GM18511 (cell line): ENCODE results near the gene NEMP2.

Experiments
- ATAC-seq: cut with Tn5 transposase; IDR thresholded peaks from one replicate; pipeline ENCODE4 v1.9.1; 2021; ENCODE audit warnings: mild to moderate bottlenecking, moderate library complexity; ENCODE audit not compliant: unreplicated experiment

The NEMP2 gene

DNA sequence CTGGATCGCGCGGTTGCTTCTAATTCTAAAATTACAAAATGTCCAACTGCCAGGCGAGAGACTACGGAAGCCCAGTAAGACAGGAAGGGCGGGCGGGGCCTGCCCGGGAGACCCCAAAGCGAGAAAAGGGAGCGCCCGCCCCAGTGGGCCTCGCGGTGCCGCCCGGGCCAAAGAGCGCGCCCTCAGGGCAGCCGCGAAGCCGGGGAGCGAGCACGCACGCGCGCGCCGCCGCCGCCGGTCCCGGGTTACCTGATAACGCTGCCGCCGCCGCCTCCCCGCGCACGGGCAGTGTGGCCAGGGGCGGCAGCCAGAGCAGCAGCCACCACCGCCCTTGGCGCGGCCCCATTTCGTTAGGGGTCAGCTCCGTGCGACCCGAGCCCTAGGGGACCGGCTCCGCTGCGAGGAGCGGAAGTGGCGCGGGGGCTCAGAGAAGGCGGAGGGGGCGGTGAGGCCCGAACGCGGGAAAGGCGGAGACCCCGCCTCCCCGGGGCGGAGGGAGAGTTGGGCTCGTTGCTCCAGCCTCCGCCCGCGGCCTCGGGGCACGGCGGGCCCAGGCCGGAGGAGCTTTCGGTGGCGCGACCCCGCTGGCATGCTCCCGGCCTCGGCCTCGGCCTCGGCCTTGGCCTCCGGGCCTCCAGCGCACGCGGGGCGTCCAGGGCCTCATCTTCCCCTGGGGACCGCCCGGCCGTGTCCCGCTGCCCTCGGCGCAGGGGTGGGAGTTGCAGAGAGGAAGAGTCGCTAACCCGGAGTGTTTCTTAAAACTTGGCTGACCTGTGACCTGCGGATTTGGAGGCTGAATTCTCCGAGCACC is at the start of gene NEMP2:
Gene NEMP2, minus strand, starts transcription at position 413 of the 811 bp plus-strand sequence. Its CDS starts 67 bp downstream, at position 346.
- ATAC-seq = peak; percentile 76

GRCh38 chr2:190583507-190584337 is 49.2 kb upstream of the NEMP2 start:
- peak; percentile 82 for ATAC-seq

GRCh38 chr2:190582736-190583506 is 48.4 kb upstream of the NEMP2 start:
- peak; percentile 73 for ATAC-seq

DNA sequence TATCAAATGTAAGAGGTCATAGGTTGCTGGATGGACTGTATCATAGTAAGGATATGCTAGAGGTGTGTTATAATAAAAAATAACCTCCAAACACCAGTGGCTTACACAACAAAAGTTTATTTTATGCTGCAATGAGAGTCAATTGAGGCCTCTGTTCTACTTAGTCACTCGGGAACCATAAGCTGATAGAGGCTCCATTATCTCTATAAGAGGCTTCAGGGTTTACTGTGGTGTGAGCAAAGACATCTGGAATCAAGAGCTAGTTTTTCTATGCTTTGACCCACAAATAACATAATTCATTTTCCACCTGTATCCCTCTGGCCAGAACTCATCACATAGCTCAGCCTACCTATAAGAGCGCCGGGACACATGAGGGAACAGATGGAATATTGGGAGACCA is 47.5 kb upstream of the NEMP2 start:
- no peak for ATAC-seq

DNA sequence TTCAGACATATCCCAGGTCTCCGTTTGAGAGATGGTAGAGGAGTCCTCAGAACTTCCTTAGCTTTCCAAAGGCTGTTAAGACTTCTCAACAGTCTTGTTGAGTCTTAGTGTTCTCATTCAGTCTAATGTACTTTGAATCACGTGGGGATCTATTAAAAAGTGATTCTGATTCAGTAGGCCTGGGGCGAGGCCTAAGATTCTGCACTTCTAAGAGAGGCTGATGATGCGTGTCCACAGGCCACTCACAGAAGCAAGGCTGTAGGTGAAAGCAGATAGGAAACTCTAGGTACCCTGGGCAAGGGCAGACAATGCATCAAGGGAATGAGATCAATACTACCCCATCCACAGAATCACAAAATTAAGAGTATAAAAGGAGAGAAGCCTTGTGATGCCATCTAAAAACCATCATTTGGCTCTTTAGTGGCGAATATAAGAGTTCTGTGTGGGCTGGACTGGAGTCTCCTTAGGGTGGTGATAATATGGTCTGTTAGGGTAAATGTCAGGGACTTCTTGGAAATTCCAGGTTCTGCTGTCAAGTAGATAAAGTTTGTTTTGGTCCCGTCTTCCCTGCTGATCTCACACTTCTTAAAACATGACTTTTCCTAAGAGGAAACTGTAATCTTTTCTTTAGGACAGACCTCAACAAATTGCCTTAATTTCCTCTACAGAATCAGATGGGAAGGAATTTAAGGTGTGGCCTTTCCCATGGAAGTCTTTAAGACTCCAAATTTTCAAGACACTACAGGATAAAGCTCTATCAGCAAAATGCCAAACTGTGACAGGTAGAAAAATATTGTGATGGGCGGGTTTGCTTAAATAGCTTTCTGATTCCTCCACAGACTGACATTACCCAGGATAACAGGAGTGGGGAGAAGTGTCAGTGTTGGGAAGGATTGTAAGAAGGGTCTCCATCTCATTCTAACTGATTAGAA is 45.7 kb upstream of the NEMP2 start:
- no peak for ATAC-seq

GRCh38 chr2:190579058-190579410 is 44.5 kb upstream of the NEMP2 start:
- no peak for ATAC-seq

DNA sequence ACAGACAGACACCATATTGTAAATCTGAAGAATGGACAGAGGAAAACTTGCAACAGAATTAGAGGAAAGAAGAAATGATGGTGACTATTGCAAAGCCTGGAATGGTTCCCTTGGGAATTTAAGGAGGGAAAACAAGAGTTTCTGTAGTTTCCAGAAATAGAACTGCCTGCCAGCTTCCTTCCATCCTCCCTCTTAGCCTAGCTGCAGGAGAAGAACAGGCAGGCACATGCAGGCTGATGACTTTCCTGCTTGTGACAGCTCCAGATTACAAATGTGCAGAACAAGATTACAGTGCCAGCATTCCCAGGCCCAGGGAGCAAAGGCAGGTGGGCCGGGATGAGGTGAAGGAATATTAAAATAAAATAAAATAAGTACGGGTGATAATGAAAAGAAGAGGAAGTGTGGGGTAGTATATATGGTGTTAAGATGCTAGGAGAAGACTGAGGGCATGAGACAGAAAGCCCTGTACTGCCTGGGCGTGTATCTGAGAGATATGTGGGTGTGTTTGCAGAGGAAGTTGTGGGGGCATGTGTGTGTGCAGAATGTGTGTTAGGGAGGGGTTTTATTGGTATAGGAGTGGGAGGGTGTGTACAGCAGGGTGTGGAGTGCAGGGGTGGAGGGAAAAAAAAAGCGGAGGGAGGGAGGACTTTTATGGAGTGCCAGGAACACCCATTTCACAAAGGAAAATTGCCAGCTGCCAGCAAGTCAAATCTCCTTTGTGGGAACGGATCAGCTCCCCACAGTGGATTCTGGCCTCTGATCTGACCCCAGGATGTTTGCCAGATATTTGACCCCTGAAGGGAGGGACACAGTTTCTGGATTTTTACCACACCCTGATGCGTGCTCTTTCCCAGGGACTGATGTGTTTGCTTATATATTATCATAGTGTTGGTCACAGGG is 43.9 kb upstream of the NEMP2 start:
- ATAC-seq = peak; percentile 36

DNA sequence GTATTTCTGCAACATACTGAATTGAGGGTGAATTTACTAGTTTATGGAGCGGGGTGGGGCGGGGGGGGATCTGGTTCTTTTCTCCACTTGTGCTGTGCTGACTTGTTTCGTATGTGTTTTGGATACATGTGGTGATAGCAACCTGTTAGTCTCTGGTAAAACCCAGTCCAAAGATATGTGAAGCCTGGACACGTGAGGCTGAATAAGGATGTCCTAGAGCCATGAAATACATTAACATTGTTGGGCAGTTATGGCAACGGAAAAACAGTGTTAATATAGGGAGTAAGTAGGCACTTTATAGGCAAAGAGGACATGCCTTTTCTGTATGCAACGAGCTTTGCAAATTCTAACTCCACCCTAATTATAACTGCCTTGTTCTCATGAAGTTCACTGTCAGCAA is 42.1 kb upstream of the NEMP2 start:
- ATAC-seq = no peak

DNA sequence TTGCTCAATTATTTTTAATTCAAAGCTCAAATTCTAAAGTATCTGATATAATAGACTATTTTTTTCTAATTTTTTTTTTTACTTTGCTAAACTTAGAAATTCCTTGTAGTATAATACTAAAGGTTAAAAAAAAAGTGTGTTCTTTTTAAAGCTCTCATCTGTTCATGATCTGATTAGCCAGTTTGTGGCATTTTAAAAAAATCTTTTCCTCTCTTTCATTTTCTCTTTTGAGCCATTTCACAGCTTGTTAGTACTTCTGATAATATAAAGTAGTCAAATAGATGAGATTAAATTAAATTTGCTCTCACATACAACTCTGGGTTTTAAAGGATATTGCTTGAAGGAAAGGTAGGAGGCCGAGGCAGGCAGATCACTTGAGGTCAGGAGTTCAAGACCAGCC is 40.7 kb upstream of the NEMP2 start:
- no peak for ATAC-seq

- no peak for ATAC-seq
These were observed 39.6 kb upstream of the NEMP2 start for GRCh38 chr2:190574169-190574568.

DNA sequence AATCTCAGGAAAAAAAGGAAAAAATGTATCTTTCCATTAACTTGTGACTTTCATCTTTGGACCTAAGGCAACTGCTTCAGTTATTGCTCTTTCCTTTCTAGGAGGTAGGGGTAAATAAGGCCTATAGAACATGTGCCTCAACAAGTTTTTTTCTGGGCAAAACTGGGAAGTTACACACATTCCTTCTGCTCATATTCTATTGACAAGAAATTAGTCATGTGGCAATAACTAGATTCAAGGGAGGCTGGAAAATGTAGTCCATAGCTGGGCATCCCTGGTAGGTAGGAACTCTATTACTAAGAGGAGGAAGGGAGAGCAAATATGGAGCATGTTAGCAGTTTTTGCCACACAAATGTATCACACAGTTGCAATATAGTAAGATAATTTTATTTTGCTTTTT is 37.7 kb upstream of the NEMP2 start:
- no peak for ATAC-seq

DNA sequence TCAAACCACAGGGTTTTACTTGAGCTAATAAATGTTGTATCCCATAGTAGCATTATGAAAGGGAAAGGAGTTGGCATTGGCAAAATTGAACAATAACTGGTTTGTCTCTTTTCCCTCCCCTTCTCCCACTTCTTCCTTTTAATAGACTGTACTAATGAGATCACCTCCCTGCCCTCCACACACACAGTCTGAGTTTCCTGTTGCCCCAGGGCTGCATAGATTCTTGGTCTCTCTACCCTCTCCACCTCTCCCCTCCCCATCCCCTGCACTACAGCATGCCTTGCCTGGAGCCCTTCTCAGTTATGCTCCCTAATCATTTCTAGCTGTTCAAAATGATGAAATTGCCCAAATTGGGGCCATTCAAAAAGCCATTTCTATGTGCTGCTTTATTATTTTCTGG is 37.2 kb upstream of the NEMP2 start:
- no peak for ATAC-seq

GRCh38 chr2:190570871-190571270 is 36.3 kb upstream of the NEMP2 start:
- ATAC-seq = no peak

GRCh38 chr2:190569994-190570755 is 35.7 kb upstream of the NEMP2 start:
- ATAC-seq = no peak

DNA sequence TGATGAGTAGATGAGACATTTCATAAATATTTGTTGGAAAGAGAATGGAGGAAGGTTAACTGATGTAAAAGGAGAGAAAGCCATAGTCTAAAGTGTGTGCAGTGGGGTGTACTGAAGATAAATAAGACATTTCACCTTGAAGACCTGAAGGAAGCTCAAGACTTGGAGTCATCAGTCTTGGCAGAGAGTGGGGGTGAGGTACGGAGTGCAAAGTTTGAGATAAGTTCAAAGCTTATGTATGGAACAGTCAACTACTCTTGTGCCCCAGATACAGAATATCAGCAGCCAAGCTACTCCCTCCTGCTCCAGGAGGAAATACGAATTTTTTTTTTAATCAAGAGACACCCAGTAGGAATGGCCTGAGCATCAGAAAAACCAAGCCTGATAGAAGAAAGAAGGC is 30.3 kb upstream of the NEMP2 start:
- no peak for ATAC-seq

DNA sequence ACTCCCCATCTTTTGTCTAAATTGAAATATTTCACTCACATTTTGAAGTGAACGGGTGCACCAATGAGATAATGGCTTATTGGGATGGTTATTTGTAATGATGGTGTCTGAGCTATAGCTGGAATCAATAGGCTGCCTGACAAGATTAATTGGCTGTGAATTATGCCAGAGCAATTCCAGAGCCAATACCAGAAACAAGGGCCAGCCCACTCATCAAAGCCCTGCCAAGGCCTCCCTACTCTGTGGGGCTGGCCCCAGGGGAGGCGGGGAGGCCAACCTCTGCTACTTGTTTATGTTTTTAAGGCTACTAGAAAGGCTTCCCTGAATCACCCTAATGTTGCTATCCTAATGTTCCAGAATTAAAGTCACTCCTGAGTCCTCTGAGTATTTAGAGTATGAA is 29.1 kb upstream of the NEMP2 start:
- ATAC-seq = no peak

GRCh38 chr2:190563109-190563508 is 28.6 kb upstream of the NEMP2 start:
- no peak for ATAC-seq

- no peak for ATAC-seq
These were observed 27.6 kb upstream of the NEMP2 start for GRCh38 chr2:190562121-190562520.

- no peak for ATAC-seq
These were observed 26.6 kb upstream of the NEMP2 start for GRCh38 chr2:190561094-190561493.
